Measurements from ENCODE around the gene TMEM132D.

TMEM132D gene

DNA sequence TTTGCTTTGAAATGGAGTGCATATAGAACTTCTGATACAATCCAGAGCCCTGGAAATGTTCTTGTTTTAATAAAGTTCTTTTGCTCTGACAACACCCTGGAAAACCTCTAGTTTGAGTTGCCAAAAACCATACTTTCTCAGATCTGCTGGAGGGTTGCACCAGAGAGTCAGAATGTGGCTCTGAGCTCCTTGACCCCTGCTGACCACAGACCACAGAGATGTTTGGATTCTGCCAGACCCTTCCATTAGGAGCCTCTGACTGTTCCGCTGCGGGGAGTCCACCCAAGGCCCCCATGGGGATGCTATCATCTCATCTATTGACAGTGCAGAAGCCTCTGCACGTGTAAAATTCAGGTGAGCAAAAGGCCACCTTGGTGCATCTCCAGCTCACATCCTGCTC is 718.0 kb downstream of the TMEM132D start:
- H3K4me3 ChIP-seq, result no peak overlapping the region

DNA sequence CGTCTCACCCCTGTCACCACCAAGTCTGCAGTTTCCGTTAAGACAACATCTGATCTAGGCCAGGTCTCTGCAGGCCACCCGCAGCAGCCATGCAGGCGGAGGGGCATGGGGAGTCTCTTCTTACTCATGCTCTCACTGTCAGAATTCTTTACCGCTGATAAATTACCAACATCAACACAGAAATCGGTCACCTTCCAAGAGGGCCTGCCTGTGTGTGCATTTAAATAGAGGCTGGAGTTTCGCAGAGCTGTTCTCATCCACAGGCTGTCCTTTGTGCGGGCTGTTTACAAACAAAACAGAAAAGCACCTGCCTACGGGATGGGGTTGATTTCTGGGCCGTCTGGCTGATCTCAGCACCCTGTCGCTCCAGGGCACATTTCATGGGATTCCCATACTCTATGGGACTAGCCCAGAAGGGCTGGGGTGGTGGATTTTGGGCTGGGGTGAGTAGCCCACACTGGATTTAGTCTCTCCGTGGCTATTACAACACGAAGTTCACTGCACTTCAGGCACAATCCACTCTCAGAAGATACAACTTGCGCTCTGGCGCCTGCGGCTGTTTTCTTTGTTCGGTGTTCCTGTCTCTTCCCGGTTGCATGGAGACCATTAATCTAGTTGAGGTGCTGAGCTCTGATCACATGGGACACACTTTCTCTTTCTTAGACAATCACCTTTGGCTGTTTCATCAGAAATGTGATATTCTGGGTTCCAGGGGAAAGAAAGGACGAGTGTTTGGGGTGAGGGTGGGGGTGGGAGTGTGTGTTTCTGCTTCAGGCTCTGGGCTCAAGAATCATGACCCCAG is 719.5 kb downstream of the TMEM132D start:
- Histone ChIP-seq H4K20me1 (no peaks in the 10 kb centered on the region), H3K9ac (no peak overlapping the region), H3K36me3 (no peaks in the 10 kb centered on the region), H3K27ac (no peak overlapping the region), H3K4me2 (peak overlapping the region; percentile 70), H3K27me3 (no peaks in the 10 kb centered on the region), H3K4me1 (peaks cover 22% of the 10 kb centered on the region), H3K9me3 (no peaks in the 10 kb centered on the region), H3K4me3 (no peak overlapping the region)
- TF ChIP-seq Cebpa-rat (IDR thresholded peaks at IDR 0.05), result no peak

More for the DNA sequence above, 718.0 kb downstream of the TMEM132D start:
- Histone ChIP-seq H3K4me2 (no peak overlapping the region), H3K9ac (no peak overlapping the region), H4K20me1 (no peaks in the 10 kb centered on the region), H3K9me3 (no peaks in the 10 kb centered on the region), H3K27me3 (no peaks in the 10 kb centered on the region), H3K27ac (no peak overlapping the region), H3K4me1 (peaks cover 22% of the 10 kb centered on the region), H3K36me3 (no peaks in the 10 kb centered on the region)
- no peak for TF ChIP-seq Cebpa-rat (IDR thresholded peaks at IDR 0.05)

DNA sequence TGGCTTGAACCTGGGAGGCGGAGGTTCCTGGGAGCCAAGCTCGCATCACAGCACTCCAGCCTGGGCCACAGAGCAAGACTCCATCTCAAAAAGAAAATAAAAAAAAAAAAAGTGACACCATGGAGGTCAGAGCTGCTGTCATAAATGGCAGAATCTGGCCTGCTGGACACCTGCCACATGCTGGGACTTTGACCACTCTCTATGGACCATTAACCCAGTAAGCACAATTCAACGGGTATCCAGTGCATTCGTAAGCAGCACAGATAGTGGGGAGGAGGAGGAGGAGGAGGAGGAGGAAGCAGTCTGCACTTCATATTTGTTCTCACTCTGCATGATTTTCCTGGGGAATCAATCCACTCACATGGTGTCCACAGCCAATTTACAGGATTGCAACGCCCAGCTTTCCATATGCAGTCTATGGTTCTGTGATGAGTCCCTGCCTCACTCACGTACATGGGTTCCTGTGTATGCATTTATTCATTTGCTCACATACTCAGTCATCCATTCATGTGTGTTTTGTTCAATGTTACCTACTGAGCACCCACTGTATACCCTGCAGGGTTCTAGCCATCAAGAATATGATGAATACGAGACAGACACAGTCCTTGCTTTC is 723.8 kb downstream of the TMEM132D start:
- Histone ChIP-seq H3K27ac (no peak overlapping the region), H3K27me3 (no peaks in the 10 kb centered on the region), H3K4me2 (no peak overlapping the region), H3K4me1 (peaks cover 16% of the 10 kb centered on the region), H3K36me3 (no peaks in the 10 kb centered on the region), H3K4me3 (no peak overlapping the region), H3K9ac (no peak overlapping the region), H4K20me1 (no peaks in the 10 kb centered on the region), H3K9me3 (no peaks in the 10 kb centered on the region; the same call in 1 of the 2 replicates)
- no peak for TF ChIP-seq Cebpa-rat (IDR thresholded peaks at IDR 0.05)

DNA sequence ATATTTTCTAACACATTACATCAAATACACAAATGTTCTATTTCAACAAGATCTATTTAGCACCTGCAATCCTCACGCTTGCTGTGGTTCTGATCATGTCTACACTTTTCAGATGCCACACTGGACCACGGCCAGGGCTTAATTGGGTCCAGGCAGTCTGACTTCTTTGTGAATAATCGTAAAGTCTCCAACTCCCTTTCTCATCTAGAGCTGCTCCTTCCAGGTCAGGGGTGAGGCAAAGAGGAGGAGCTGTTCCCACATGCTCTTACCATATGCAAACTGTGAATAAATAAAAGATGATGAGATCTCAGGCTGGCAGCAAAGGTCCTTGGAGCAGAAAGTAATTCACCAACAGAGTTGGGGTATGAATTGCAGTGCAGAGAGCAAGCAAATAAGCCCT is 733.9 kb downstream of the TMEM132D start:
- Histone ChIP-seq H3K4me2 (no peak overlapping the region), H3K27me3 (no peaks in the 10 kb centered on the region), H3K9me3 (peaks cover 4% of the 10 kb centered on the region; the same call in 1 of the 2 replicates), H4K20me1 (no peaks in the 10 kb centered on the region), H3K9ac (no peak overlapping the region), H3K4me3 (no peak overlapping the region), H3K36me3 (no peaks in the 10 kb centered on the region), H3K27ac (no peak overlapping the region), H3K4me1 (no peaks in the 10 kb centered on the region)
- no peak for TF ChIP-seq Cebpa-rat (IDR thresholded peaks at IDR 0.05)

DNA sequence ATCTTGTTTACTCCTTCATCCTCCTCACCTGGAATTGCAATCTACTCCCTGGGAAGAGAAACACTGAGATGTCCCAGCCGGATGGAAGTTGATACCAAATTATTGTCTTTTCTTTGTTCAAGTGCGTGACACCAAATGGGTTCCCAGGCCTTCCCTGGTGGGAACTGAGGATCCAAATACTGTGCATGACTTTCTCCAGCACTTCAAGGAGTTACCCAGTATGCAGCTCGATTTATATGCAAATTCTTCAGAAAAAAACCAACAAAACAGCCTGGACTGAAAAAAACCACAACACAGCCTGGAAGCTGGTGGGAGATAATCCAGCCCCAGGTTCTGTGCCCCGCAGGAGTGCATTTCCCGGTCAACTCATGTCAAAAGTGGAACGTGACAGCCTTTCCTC is 740.0 kb downstream of the TMEM132D start:
- no peak overlapping the region for H3K4me2 ChIP-seq
- no peak overlapping the region for H3K27ac ChIP-seq
- no peak overlapping the region for H3K9ac ChIP-seq
- H3K27me3 ChIP-seq, result no peaks in the 10 kb centered on the region
- peaks cover 17% of the 10 kb centered on the region for H3K9me3 ChIP-seq
- no peak for TF ChIP-seq Cebpa-rat (IDR thresholded peaks at IDR 0.05)
- H4K20me1 ChIP-seq, result no peaks in the 10 kb centered on the region
- no peak overlapping the region for H3K4me3 ChIP-seq
- no peaks in the 10 kb centered on the region for H3K36me3 ChIP-seq
- no peaks in the 10 kb centered on the region for H3K4me1 ChIP-seq

GRCh38 chr12:129163461-129163860 is 740.4 kb downstream of the TMEM132D start:
- H3K36me3 ChIP-seq, result no peaks in the 10 kb centered on the region
- H4K20me1 ChIP-seq, result no peaks in the 10 kb centered on the region
- no peak overlapping the region for H3K4me3 ChIP-seq
- H3K9me3 ChIP-seq, result peaks cover 17% of the 10 kb centered on the region
- TF ChIP-seq Cebpa-rat (IDR thresholded peaks at IDR 0.05), result no peak
- no peak overlapping the region for H3K9ac ChIP-seq
- H3K4me1 ChIP-seq, result no peaks in the 10 kb centered on the region
- no peak overlapping the region for H3K4me2 ChIP-seq
- H3K27me3 ChIP-seq, result no peaks in the 10 kb centered on the region
- no peak overlapping the region for H3K27ac ChIP-seq

- Histone ChIP-seq H4K20me1 (no peaks in the 10 kb centered on the region), H3K27me3 (no peaks in the 10 kb centered on the region), H3K27ac (no peak overlapping the region), H3K9ac (no peak overlapping the region), H3K4me2 (no peak overlapping the region), H3K36me3 (no peaks in the 10 kb centered on the region), H3K4me3 (no peak overlapping the region), H3K9me3 (peaks cover 17% of the 10 kb centered on the region), H3K4me1 (no peaks in the 10 kb centered on the region)
- TF ChIP-seq Cebpa-rat (IDR thresholded peaks at IDR 0.05), result no peak
Measured at GRCh38 chr12:129162805-129163204, 741.0 kb downstream of the TMEM132D start.

DNA sequence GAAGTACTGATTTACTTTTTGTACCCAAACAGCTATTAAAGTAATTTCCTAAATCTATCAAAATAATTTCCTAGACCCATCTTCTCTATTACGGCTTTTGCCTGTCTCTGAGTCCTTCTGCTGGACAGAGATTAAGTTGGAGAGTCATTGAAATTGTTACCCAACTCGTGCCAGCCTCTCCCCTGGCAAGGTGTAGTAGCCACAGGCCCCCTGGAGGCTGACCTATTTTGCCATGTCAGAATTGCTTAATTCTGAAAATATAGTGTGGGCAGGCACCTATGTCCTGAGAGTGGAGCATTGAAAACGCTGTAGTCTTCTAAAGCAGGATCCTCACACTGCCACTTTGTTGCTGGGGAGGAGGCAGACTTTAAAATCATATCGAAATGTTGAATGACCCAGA is 742.3 kb downstream of the TMEM132D start:
- no peak for TF ChIP-seq Cebpa-rat (IDR thresholded peaks at IDR 0.05)
- no peak overlapping the region for H3K4me2 ChIP-seq
- H3K4me3 ChIP-seq, result no peak overlapping the region
- no peaks in the 10 kb centered on the region for H3K4me1 ChIP-seq
- H3K9ac ChIP-seq, result no peak overlapping the region
- no peaks in the 10 kb centered on the region for H4K20me1 ChIP-seq
- no peaks in the 10 kb centered on the region for H3K36me3 ChIP-seq
- no peaks in the 10 kb centered on the region for H3K27me3 ChIP-seq
- peaks cover 17% of the 10 kb centered on the region for H3K9me3 ChIP-seq
- H3K27ac ChIP-seq, result no peak overlapping the region

DNA sequence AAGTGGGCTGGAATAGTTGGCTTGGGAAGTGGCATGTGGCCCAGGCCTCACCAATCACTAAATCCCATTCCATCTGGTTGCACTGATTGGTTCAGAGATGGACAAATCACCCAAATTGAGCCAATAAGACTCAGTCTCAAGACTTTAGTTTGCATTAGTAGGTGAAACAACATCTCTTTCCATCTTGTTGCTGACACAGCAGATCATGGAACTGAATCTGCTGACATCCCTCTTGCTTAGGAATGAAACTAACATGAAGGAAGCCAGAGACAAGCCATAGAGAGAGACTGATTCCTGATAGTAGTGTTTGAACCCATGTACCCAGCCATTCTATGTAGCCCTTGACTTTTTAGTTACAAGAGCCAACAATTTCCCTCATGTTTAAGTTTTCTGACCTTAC is 743.5 kb downstream of the TMEM132D start:
- Histone ChIP-seq H3K36me3 (no peaks in the 10 kb centered on the region), H3K4me1 (no peaks in the 10 kb centered on the region), H3K9me3 (peaks cover 17% of the 10 kb centered on the region), H3K4me3 (no peak overlapping the region), H4K20me1 (no peaks in the 10 kb centered on the region), H3K27me3 (no peaks in the 10 kb centered on the region), H3K9ac (no peak overlapping the region), H3K4me2 (no peak overlapping the region), H3K27ac (no peak overlapping the region)
- no peak for TF ChIP-seq Cebpa-rat (IDR thresholded peaks at IDR 0.05)

DNA sequence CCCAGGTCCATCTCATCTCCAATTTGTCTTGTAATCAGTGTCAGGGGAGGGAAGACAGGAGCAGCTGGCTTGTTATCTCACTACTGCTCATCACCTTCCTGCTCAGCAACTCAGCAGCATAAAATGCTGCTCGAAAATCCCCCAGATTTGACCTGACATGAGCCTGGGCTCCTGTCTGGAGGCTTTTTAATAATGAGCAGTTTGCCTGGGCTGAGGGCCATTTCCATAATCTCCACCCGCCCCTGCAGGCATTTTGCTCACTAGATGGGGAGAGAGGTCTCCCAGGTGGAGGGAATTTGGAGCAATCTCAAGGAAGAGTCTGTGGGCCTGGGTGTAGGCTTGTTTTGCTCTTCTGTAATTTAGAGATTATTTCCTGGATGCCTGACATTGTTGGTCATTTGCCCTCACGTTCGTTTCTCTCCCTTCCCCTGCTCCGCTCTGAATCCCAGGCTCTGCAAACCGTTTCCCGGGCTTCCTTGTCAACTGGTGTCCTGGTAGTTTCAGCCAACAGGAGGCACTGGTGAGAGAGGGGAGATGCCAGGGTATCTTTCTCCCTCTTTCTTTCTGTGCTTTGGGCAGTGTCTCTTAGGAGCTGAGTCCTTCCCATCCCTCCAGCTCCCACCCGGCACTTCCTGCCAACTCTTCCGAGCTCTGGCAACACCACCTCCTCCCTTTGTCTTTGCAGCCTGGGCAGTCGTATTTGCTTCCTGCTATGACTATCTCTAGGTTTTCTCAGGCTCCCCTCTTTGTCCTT is 751.3 kb downstream of the TMEM132D start:
- TF ChIP-seq Cebpa-rat (IDR thresholded peaks at IDR 0.05), result no peak
- Histone ChIP-seq H3K27me3 (no peaks in the 10 kb centered on the region), H3K9me3 (no peaks in the 10 kb centered on the region), H4K20me1 (no peaks in the 10 kb centered on the region), H3K4me3 (no peak overlapping the region), H3K27ac (no peak overlapping the region), H3K36me3 (no peaks in the 10 kb centered on the region), H3K4me2 (no peak overlapping the region), H3K4me1 (no peaks in the 10 kb centered on the region), H3K9ac (no peak overlapping the region)

All from BLaER1 (cell line).